GM18907 (cell line): ENCODE measurements around the gene XAB2.
"Not testable (repeated sequence)": the region's sequence is repeated elsewhere in the genome, so short reads cannot be mapped to it uniquely, and the experiment has no call there.

Experiments
- ATAC-seq: cut with Tn5 transposase; IDR thresholded peaks from one replicate; pipeline ENCODE4 v1.9.1; 2021; ENCODE audit warnings: mild to moderate bottlenecking, moderate library complexity; ENCODE audit not compliant: unreplicated experiment

XAB2 gene

DNA sequence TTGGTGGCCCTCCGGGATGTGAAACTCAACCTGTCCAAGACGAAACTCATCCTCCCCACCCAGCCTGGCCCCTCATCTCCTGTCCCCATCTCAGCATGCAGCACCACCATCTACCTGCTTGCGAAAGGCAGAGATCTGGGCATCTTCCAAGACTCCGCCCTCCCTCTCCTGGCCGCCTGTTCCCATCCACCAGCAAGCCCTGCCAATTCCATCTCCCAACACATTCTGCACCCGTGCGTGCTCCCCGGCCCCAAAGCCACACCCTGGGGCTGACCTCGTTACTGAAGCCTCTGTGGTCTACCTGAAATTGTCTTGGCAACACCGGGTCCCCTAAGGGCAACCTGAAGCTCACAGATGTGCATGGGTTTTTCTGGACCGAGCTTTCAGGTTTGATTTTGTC lies 46.9 kb downstream of the XAB2 start:
- ATAC-seq, result no peak

DNA sequence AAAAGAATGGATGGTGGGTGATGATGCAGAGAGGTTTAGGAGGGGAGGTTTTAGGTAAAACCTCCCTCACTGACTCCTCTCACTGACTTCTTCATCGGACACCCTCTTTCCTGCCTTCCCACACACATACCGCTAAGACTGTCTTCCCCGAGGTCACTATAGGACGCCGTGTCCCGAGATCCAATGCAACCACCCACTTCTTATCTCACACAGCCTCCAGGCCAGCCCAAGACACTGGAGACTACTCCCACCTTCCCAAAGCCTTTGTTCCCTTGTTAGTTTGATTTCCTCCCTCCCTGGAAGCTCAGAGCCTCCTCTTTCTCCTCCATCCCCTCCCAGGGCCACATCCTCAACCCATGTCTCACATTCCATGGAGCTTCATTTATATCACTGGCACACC lies 50.2 kb downstream of the XAB2 start:
- ATAC-seq, result no peak

DNA sequence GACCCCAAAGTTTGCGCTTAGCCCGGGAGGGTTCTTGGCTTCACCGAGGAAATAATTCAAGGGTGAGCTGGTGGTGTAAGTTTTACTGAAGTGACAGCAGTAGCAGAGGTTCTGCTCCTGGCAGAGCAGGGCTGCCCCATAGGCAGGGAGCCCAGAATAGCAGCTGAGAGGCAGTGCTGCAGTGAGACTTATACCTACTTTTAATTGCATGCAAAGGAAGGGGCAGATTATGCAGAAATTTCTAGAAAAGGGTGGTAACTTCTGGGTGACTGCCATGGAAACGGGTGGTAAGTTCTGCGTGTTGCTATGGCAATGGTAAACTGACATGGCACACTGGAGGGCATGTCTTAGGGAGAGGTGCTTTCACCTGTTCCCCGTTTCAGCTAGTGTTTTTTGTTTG lies 51.2 kb downstream of the XAB2 start:
- ATAC-seq, result no peak

DNA sequence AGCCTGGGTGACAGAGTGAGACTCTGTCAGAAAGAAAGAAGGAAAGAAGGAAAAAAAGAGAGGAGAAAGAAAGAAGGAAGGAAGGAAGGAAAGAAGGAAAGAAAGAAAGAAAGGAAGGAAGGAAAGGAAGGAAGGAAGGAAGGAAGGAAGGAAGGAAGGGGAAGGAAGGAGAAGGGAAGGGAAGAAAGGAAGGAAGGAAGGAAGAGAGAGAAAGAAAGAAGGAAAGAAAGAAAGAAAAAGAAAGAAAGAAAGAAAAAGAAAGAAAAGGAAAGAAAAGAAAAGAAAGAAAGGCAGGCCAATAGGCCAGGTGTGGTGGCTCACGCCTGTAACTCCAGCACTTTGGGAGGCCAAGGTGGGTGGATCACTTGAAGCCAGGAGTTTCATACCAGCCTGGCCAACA lies 51.9 kb downstream of the XAB2 start:
- not testable (repeated sequence) for ATAC-seq

DNA sequence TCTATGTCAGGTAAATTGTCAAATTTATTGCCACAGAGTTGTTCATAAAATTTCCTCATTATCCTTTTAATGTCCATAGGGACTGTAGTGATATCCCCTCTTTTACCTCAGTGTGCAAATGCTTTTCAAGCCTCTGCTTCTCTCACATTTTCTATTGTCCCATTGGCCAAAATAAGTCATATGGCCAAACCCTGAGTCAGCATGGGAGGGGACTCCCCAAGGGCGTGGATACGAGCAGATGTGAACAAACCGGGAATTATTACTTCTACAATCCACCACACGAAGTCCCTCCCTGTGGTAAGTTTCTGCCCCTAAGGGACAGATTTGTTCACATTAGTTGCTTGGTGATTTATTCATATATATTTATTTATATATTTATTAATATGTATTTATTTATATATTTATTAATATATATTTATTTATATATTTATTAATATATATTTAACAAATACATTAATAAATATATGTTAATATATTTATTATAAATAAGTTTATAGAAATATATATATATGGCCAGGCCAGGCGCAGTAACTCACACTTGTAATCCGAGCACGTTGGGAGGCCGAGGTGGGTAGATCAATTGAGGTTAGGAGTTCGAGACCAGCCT lies 53.8 kb downstream of the XAB2 start:
- no peak for ATAC-seq

DNA sequence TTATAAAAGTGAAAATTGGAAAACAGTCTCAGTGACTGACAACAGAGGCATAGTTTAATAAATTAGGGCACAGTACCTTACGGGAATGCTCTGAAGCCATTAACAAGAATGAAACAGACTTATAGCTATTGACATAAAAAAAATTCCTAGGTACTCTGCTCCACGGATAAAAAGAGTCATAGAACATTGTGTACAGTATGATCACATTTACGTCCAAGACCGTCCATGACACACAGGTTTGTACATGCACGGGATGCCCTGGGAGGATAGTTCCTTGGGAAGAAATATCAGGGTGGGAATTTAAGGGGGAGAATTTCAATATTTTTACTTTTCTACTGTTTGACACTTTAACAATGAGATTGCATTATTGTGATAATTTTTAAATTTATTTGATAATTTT lies 58.6 kb downstream of the XAB2 start:
- ATAC-seq, result no peak
